GM18511 (cell line): ENCODE measurements around the gene PLIN5.
"Not testable (repeated sequence)": the region's sequence is repeated elsewhere in the genome, so short reads cannot be mapped to it uniquely, and the experiment has no call there.

Source experiments
- ATAC-seq: cut with Tn5 transposase; IDR thresholded peaks from one replicate; pipeline ENCODE4 v1.9.1; 2021; ENCODE audit warnings: mild to moderate bottlenecking, moderate library complexity; ENCODE audit not compliant: unreplicated experiment

Gene PLIN5

GRCh38 chr19:4570402-4570801 is 35.4 kb upstream of the PLIN5 start:
- ATAC-seq, result no peak

GRCh38 chr19:4568886-4569285 is 33.9 kb upstream of the PLIN5 start:
- no peak for ATAC-seq

- ATAC-seq, result no peak
Measured at GRCh38 chr19:4567584-4568071, 32.6 kb upstream of the PLIN5 start.

GRCh38 chr19:4566402-4567051 is 31.5 kb upstream of the PLIN5 start:
- ATAC-seq, result no peak

- ATAC-seq, result not testable (repeated sequence)
Measured at GRCh38 chr19:4563562-4563961, 28.5 kb upstream of the PLIN5 start.

- not testable (repeated sequence) for ATAC-seq
Measured at GRCh38 chr19:4562085-4562484, 27.1 kb upstream of the PLIN5 start.

GRCh38 chr19:4559569-4559968 is 24.5 kb upstream of the PLIN5 start, which contains the start of gene SEMA6B:
Gene SEMA6B (minus strand): TSS chr19:4559684. CDS start chr19:4558457, 1,227 bp downstream.
- no peak for ATAC-seq

- ATAC-seq, result no peak
Measured at GRCh38 chr19:4557971-4558941, 23.2 kb upstream of the PLIN5 start.

GRCh38 chr19:4557144-4557970 is 22.3 kb upstream of the PLIN5 start:
- no peak for ATAC-seq

- no peak for ATAC-seq
Measured at GRCh38 chr19:4556597-4557127, 21.6 kb upstream of the PLIN5 start.

GRCh38 chr19:4555657-4556561 is 20.9 kb upstream of the PLIN5 start:
- ATAC-seq, result no peak

- ATAC-seq, result no peak
Measured at GRCh38 chr19:4554717-4555116, 19.7 kb upstream of the PLIN5 start.

GRCh38 chr19:4553775-4554174 is 18.8 kb upstream of the PLIN5 start:
- no peak for ATAC-seq

- ATAC-seq, result no peak
Measured at GRCh38 chr19:4553092-4553695, 18.2 kb upstream of the PLIN5 start.

GRCh38 chr19:4552525-4552819 is 17.4 kb upstream of the PLIN5 start:
- ATAC-seq, result no peak

GRCh38 chr19:4550479-4551050 is 15.5 kb upstream of the PLIN5 start:
- no peak for ATAC-seq

GRCh38 chr19:4550018-4550417 is 15.0 kb upstream of the PLIN5 start:
- no peak for ATAC-seq

- ATAC-seq, result no peak
Measured at GRCh38 chr19:4548238-4548584, 13.2 kb upstream of the PLIN5 start.
